Duodenal mucosa (tissue), 2 donors: ENCODE data around the gene NINJ1.

ENCODE experiments used
- H3K27ac ChIP-seq: one replicate; pipeline ENCODE4 v1.7.0; 2013; ENCODE audit warnings: low read depth, low read length
- H3K27me3 ChIP-seq, 2 donors: one replicate each; pipeline ENCODE4 v1.7.0; 2013; ENCODE audit warnings: low read length in 2 of 2, control low read depth in 1 of 2; ENCODE audit not compliant: insufficient read depth in 2 of 2, control insufficient read depth in 1 of 2
- H3K36me3 ChIP-seq, 2 donors: one replicate each; pipeline ENCODE4 v1.7.0; 2013; ENCODE audit warnings: low read length in 2 of 2, control low read depth in 1 of 2; ENCODE audit not compliant: insufficient read depth in 2 of 2, control insufficient read depth in 1 of 2
- H3K4me1 ChIP-seq, 2 donors: one replicate each; pipeline ENCODE4 v1.7.0; 2013; ENCODE audit warnings: low read length in 2 of 2, control low read depth in 1 of 2; ENCODE audit not compliant: insufficient read depth in 2 of 2, control insufficient read depth in 1 of 2
- H3K4me3 ChIP-seq, 2 donors: one replicate each; pipeline ENCODE4 v1.7.0; 2013; ENCODE audit warnings: low read length in 2 of 2, low read depth in 1 of 2
- H3K9ac ChIP-seq, 2 donors: one replicate each; pipeline ENCODE4 v1.7.0; 2013; ENCODE audit warnings: low read length in 2 of 2, low read depth in 1 of 2
- H3K9me3 ChIP-seq, 2 donors: one replicate each; pipeline ENCODE4 v1.7.0; 2013; ENCODE audit warnings: low read length in 2 of 2, control low read depth in 1 of 2; ENCODE audit not compliant: control insufficient read depth in 1 of 2

Gene NINJ1

DNA sequence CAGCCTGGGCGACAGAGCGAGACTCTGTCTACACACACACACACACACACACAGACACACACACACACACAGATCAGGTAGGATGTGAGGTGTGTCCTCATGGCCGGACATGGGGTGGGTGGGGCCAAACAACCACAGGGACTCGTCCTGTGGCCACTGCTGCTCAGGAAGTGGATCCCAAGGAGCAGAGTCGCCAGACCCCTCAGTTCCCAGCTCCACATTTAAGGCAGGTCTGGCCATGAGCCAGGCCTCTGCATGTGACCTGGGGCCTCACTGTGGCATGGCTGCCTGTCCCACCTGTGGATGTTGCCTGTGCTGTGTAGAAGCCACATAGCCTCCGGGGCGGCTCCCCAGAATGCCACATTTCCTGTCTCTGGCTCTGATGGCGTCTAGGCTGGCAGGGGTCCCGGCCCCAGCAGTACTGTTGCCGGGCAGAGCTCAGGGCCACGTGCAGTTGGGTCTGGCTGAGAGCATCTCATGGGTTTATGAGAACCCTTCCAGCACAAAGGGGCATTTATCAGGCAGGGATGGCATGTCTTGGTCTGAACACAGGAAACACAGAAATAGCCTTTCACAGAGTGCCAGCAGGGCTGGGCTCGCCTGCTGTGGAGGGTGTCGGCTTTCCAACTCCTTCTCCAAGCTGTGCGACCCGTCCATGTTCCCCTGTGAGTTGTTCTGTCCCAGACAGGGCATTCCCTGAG is 9.9 kb upstream of the NINJ1 start:
- Histone ChIP-seq H3K27me3 (no peaks in the 10 kb centered on the region), H3K27ac (no peak overlapping the region), H3K4me3 (no peak overlapping the region), H3K4me1 (peaks cover 5 to 8% of the 10 kb centered on the region in 2 donors), H3K9ac (no peak overlapping the region), H3K36me3 (no peaks in the 10 kb centered on the region), H3K9me3 (no peaks in the 10 kb centered on the region)

DNA sequence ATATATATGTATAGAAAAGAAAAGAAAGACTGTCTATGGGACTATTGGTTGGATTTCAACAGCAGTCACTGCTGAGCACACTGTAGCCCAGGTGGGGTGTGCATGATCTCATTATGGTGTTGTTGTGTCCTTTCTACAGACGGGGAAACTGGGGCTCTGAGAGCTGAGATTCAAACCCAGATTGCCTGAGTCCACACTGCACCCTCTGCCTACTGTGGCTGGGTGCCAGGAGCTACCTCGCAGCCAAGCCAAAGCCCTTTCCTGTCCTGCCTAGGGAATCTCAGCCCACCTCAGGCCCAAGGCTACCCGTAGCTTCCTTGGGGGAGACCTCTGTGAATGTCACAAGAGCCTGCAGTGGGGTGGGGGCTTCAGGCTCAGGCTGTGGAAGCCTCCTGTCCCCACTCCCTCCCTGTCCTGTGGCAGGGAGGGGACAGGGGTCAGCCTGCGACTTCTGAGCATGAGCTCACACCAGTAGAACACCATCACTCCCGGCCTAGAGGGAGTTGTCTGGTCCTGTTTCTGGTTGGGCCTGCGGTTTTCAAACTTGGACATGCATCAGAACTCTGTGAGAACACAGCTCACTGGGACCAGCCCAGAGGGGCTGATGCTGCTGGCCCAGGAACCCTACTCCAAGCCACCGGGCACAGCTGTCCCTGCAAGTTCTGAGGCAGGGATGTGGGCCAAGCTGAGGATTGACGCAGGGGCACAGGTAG is 7.9 kb upstream of the NINJ1 start:
- H3K27me3 ChIP-seq, result no peaks in the 10 kb centered on the region
- H3K4me3 ChIP-seq, result no peak overlapping the region
- H3K27ac ChIP-seq, result no peak overlapping the region
- peaks cover 0 to 2% of the 10 kb centered on the region in 2 donors for H3K9me3 ChIP-seq
- H3K9ac ChIP-seq, result no peak overlapping the region
- no peaks in the 10 kb centered on the region for H3K36me3 ChIP-seq
- H3K4me1 ChIP-seq, result peaks cover 5 to 8% of the 10 kb centered on the region in 2 donors

DNA sequence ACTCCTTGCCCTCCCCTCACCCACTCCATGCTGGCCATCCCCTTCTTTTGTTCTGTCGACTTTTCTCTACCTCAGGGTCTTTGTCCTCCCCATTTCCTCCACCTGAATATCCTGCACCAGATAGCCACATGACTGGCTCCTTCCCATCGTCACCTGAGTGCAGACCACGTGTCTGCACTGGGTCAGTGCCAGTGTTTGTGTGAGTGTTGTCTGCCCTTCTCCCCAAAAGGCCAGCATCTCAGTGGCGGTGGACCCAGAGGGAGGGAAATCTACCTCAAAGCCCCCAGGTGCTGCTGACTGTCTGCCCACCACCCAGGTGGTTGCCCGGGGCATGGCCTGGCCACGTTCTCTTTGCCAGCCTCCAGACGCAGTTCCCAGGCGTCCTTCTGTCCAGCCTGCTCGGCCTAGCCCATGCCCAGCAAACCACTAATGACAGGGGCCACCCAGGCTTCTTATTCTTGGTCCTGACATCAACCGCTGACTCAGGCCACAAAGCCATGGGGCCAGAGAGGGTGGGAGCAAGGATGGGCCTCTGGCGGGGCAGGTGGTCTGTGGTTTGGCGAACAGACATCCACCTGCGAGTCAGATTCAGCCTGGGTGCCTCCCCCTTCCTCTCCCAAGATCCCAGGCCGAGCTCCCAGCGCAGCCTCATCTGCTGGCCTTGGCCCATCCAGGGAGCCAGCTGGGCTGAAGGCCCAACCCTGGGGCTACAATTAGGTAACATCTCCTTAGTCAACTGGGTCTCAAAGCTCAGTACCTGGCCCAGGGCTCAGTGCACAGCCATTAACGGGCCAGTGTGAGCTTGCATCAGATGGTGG is 5.5 kb upstream of the NINJ1 start:
- H3K9ac ChIP-seq, result no peak overlapping the region
- no peak overlapping the region for H3K4me3 ChIP-seq
- H3K27me3 ChIP-seq, result no peaks in the 10 kb centered on the region
- peaks cover 17 to 19% of the 10 kb centered on the region in 2 donors for H3K4me1 ChIP-seq
- H3K36me3 ChIP-seq, result no peaks in the 10 kb centered on the region
- H3K27ac ChIP-seq, result no peak overlapping the region
- H3K9me3 ChIP-seq, result peaks cover 0 to 2% of the 10 kb centered on the region in 2 donors

DNA sequence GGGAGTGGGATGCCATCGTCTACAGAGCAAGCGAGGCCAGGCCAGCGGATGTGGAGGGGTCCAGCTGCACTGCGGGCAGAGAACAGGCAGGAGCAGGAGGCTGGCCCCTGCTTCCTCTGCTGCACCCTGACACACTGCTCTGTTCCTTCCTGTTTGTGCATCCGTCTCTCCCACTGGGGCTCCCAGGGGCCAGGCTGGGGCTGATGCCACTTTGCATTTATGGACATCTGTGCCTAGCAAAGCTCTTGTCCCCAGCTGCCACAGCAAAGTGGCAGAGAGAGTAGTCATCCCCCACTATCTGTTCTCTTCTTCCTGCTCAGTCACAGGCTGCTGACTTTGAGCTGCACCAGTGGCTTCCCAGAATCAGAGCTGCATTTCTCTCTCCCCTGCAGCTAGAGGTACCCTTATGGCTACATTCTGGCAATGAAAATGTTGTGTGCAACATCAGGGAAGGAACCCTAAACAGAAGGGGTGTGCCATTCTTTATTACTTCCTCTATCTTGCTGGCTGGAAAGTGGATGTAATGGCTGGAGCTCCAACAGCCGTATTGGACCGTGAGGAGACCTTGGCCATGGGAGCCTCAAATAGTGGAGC is 4.2 kb upstream of the NINJ1 start:
- Histone ChIP-seq H3K36me3 (no peaks in the 10 kb centered on the region), H3K9me3 (peaks cover 0 to 2% of the 10 kb centered on the region in 2 donors), H3K4me1 (peaks cover 12 to 20% of the 10 kb centered on the region in 2 donors), H3K9ac (no peak overlapping the region), H3K4me3 (no peak overlapping the region), H3K27ac (no peak overlapping the region), H3K27me3 (no peaks in the 10 kb centered on the region)

GRCh38 chr9:93137362-93137761 is 3.3 kb upstream of the NINJ1 start:
- Histone ChIP-seq H3K4me1 (peaks cover 21 to 29% of the 10 kb centered on the region in 2 donors), H3K27me3 (no peaks in the 10 kb centered on the region), H3K4me3 (no peak overlapping the region), H3K36me3 (no peaks in the 10 kb centered on the region), H3K9me3 (peaks cover 0 to 2% of the 10 kb centered on the region in 2 donors), H3K27ac (no peak overlapping the region), H3K9ac (no peak overlapping the region)

- H3K27ac ChIP-seq, result no peak overlapping the region
- H3K36me3 ChIP-seq, result no peaks in the 10 kb centered on the region
- H3K27me3 ChIP-seq, result no peaks in the 10 kb centered on the region
- H3K9me3 ChIP-seq, result peaks cover 0 to 2% of the 10 kb centered on the region in 2 donors
- no peak overlapping the region for H3K9ac ChIP-seq
- H3K4me3 ChIP-seq, result no peak overlapping the region
- peaks cover 33 to 43% of the 10 kb centered on the region in 2 donors for H3K4me1 ChIP-seq
Observed at GRCh38 chr9:93136011-93136440, 2.0 kb upstream of the NINJ1 start.

- H3K9me3 ChIP-seq, result peaks cover 0 to 2% of the 10 kb centered on the region in 2 donors
- no peaks in the 10 kb centered on the region for H3K27me3 ChIP-seq
- H3K9ac ChIP-seq, result peak overlapping the region; percentile 91 to 95
- peak overlapping the region; percentile 92 for H3K27ac ChIP-seq
- H3K36me3 ChIP-seq, result no peaks in the 10 kb centered on the region
- H3K4me1 ChIP-seq, result peaks cover 42 to 54% of the 10 kb centered on the region in 2 donors
- peak overlapping the region; percentile 81 to 83 for H3K4me3 ChIP-seq
Observed at GRCh38 chr9:93134740-93135444, 841 bp upstream of the NINJ1 start.

DNA sequence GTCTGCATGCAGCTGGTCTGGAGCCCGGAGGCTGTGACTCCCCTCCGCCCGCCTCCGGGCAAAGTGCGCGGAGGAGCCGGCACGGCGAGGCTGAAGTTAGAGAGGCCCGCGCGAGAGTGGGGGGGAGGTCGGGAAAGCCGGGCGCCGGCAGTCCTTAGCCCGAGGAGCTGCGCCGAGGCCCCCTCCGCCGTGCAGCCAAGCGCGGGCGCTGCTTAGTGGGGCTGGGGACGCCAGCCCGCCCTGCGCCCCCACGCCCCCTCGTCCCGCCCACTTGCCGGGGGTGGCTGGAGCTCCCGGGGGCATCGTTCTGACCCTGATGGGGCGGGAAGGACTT is 403 bp downstream of the NINJ1 start:
- Histone ChIP-seq H3K36me3 (no peaks in the 10 kb centered on the region), H3K4me1 (peaks cover 49 to 61% of the 10 kb centered on the region in 2 donors)

DNA sequence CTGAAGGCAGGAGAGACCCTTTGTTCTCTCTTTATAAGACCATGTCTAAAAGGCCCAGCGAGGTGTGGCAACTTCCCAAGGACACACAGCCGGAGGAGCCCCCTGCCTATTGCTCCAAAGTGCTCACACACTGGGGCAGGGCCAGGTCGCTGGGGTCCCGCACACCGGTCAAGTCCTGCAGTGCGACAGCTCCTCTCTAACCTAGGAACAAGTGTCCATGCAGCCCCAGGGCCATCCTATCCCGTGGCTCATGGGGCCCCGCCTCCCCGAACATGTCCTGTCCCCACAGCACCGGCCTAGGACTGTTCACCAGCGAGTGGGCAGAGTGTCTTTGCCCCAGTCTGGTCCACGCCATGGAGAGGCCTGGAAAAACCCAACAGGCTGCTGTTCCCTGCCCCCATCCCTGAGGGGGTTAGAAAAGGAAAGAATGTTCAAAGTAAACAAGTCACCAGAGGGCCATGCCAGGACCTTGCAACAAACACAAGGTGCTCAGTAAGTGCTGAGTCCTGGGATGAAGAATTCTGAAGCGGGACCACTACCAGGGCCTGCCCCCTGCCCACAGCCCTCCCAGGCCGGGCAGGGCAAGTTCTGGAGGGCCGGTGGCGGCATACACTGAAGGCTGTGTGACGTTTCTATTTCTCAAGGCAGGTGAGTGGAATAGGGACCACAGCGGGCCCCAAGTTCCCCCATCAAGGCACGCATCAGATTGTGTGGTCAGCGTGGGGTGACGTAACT is 938 bp downstream of the NINJ1 start:
- Histone ChIP-seq H3K9ac (peak overlapping the region; percentile 79 to 91), H3K4me3 (peak overlapping the region; percentile 76 to 83), H3K9me3 (no peaks in the 10 kb centered on the region), H3K36me3 (no peaks in the 10 kb centered on the region), H3K4me1 (peaks cover 49 to 61% of the 10 kb centered on the region in 2 donors), H3K27me3 (no peaks in the 10 kb centered on the region), H3K27ac (peak overlapping the region; percentile 97)

More for the DNA sequence above, 403 bp downstream of the NINJ1 start:
- Histone ChIP-seq H3K27me3 (no peaks in the 10 kb centered on the region), H3K9ac (peak overlapping the region; percentile 79 to 91), H3K9me3 (peaks cover 0 to 2% of the 10 kb centered on the region in 2 donors), H3K27ac (peak overlapping the region; percentile 97), H3K4me3 (peak overlapping the region; percentile 76 to 83)
